CD4-positive, alpha-beta T cell treated with Interleukin-15 for 1 hour (primary cell): ENCODE measurements around the gene PLPPR1.

ENCODE experiments used
- DNase-seq: peaks from one replicate; pipeline ENCODE4 v3.0.0-alpha.2; 2020

PLPPR1 gene

GRCh38 chr9:101354765-101355708 is 326.5 kb downstream of the PLPPR1 start:
- DNase-seq: no peak

- no peak for DNase-seq
Observed at GRCh38 chr9:101356619-101357018, 328.1 kb downstream of the PLPPR1 start.

GRCh38 chr9:101359679-101360078 is 331.2 kb downstream of the PLPPR1 start:
- DNase-seq: no peak

GRCh38 chr9:101360647-101361046 is 332.1 kb downstream of the PLPPR1 start:
- no peak for DNase-seq

GRCh38 chr9:101362450-101362849 is 333.9 kb downstream of the PLPPR1 start:
- no peak for DNase-seq

- no peak for DNase-seq
Observed at GRCh38 chr9:101365181-101365580, 336.7 kb downstream of the PLPPR1 start.

GRCh38 chr9:101366038-101366756 is 337.7 kb downstream of the PLPPR1 start:
- DNase-seq: no peak

GRCh38 chr9:101367323-101367722 is 338.8 kb downstream of the PLPPR1 start:
- no peak for DNase-seq

- no peak for DNase-seq
Observed at GRCh38 chr9:101369286-101369685, 340.8 kb downstream of the PLPPR1 start.

GRCh38 chr9:101369884-101370531 is 341.5 kb downstream of the PLPPR1 start:
- DNase-seq: no peak

- no peak for DNase-seq
Observed at GRCh38 chr9:101371813-101372212, 343.3 kb downstream of the PLPPR1 start.

- no peak for DNase-seq
Observed at GRCh38 chr9:101372327-101373118, 344.0 kb downstream of the PLPPR1 start.
